ENCODE data around the gene AHDC1. TPM values are rescaled to one million over a fixed set of nuclear protein-coding genes. Genes with fewer than 3 reads are reported as not detected.

AHDC1 gene
- 40.1 TPM for total RNA-seq
- long read RNA-seq, partial matches to known transcripts = 29 of 30 reads
- long read RNA-seq, other reads (novel, unspliced or antisense) = 1 of 30 reads

GRCh38 chr1:27603681-27604578 is at the start of gene AHDC1:
TSS of gene AHDC1 (minus strand) at chr1:27604144. CDS start at chr1:27552115, 52,029 bp downstream.
- intact Hi-C loops (cut with micrococcal nuclease) = no loop called here
- peak within 1 kb of the TSS; percentile 99 for H3K4me3 ChIP-seq
- peak within 1 kb of the TSS; percentile 98 for H3K27ac ChIP-seq (replicated peaks)
- TF ChIP-seq, protein P1, sequence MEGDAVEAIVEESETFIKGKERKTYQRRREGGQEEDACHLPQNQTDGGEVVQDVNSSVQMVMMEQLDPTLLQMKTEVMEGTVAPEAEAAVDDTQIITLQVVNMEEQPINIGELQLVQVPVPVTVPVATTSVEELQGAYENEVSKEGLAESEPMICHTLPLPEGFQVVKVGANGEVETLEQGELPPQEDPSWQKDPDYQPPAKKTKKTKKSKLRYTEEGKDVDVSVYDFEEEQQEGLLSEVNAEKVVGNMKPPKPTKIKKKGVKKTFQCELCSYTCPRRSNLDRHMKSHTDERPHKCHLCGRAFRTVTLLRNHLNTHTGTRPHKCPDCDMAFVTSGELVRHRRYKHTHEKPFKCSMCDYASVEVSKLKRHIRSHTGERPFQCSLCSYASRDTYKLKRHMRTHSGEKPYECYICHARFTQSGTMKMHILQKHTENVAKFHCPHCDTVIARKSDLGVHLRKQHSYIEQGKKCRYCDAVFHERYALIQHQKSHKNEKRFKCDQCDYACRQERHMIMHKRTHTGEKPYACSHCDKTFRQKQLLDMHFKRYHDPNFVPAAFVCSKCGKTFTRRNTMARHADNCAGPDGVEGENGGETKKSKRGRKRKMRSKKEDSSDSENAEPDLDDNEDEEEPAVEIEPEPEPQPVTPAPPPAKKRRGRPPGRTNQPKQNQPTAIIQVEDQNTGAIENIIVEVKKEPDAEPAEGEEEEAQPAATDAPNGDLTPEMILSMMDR (IDR thresholded peaks at IDR 0.05; ENCODE audit: borderline replicate concordance) = peak; percentile 18
- H3K36me3 ChIP-seq = no peaks in the 10 kb centered on the region
- H3K9me3 ChIP-seq (replicated peaks) = no peaks in the 10 kb centered on the region
- H3K27me3 ChIP-seq (ENCODE audit: low read depth) = no peaks in the 10 kb centered on the region
- peak; percentile 93 for DNase-seq
- H3K4me1 ChIP-seq = peaks cover 75% of the 10 kb centered on the region

DNA sequence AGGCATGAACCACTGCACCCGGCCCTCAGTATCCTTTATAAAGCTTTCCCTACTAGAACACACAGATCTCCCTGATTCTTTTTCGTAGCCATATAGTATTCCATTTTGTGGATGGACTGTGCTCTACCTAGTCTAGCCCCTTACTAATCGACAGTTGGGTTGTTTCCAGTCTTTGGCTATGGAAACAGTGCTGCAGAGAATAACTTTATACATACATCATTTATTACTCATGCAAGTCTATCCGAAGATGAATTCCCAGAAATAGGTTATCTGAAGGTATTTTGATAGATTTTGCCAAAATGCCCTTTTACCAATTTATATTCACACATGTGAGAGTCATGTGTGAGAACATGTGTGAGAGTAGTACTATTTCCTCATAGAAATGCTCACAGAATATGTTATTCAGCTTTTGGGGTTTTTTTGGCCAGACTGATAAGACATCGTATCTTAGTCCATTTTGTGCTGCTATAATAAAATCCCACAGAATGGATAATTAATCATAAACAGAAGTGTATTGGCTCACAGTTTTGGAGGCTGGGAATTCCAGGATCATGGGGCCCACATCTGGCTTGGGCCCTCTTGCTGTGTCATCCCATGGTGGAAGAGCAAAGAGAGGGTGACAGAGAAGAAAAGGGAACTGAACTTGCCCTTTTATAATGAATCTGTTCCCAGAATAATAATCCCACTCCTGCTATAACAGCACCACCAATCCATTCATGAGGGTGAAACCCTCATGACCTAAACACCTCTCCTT is 48.3 kb upstream of the AHDC1 start:
- no peak for DNase-seq
- no peaks in the 10 kb centered on the region for H3K27me3 ChIP-seq (ENCODE audit: low read depth)
- peak overlapping the region; percentile 84 for H3K27ac ChIP-seq (replicated peaks)
- no peaks in the 10 kb centered on the region for H3K36me3 ChIP-seq
- H3K4me3 ChIP-seq = no peak overlapping the region
- TF ChIP-seq, protein P1 (IDR thresholded peaks at IDR 0.05; ENCODE audit: borderline replicate concordance) = no peak
- H3K4me1 ChIP-seq = peaks cover 69% of the 10 kb centered on the region
- intact Hi-C loops (cut with micrococcal nuclease) = no loop called here
- no peaks in the 10 kb centered on the region for H3K9me3 ChIP-seq (replicated peaks)

- Histone ChIP-seq H3K27ac (replicated peaks) (peak overlapping the region; percentile 74), H3K4me3 (no peak overlapping the region), H3K36me3 (no peaks in the 10 kb centered on the region), H3K4me1 (peaks cover 69% of the 10 kb centered on the region), H3K9me3 (replicated peaks) (no peaks in the 10 kb centered on the region), H3K27me3 (ENCODE audit: low read depth) (no peaks in the 10 kb centered on the region)
- TF ChIP-seq, protein P1 (IDR thresholded peaks at IDR 0.05; ENCODE audit: borderline replicate concordance) = no peak
- DNase-seq = no peak
- intact Hi-C loops (cut with micrococcal nuclease) = no loop called here
These were observed 46.7 kb upstream of the AHDC1 start for GRCh38 chr1:27650539-27651175.

DNA sequence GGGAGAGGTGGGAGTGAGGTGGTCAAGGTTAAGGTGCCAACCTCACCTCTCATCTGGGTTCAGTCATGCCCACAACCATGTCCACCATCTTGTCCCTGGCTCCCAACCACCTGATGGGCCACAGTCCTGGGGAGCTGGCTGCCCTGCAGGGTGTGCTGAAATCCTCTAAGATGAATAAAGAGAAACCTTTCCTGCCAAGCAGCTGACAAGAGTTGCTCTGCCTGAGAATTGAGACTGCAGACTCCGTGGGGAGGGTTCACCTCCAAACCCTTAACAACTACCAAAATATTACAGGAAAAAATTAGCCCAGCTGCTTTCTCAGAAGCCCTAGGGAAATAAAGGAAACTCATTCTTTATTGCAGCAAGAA is 46.2 kb upstream of the AHDC1 start:
- Histone ChIP-seq H3K36me3 (no peaks in the 10 kb centered on the region), H3K27me3 (ENCODE audit: low read depth) (no peaks in the 10 kb centered on the region), H3K4me1 (peaks cover 64% of the 10 kb centered on the region), H3K9me3 (replicated peaks) (no peaks in the 10 kb centered on the region), H3K4me3 (no peak overlapping the region), H3K27ac (replicated peaks) (peak overlapping the region; percentile 74)
- intact Hi-C loops (cut with micrococcal nuclease) = no loop called here
- TF ChIP-seq, protein P1 (IDR thresholded peaks at IDR 0.05; ENCODE audit: borderline replicate concordance) = no peak
- DNase-seq = no peak

GRCh38 chr1:27649306-27649635 is 45.3 kb upstream of the AHDC1 start:
- no peak for DNase-seq
- H3K36me3 ChIP-seq = no peaks in the 10 kb centered on the region
- TF ChIP-seq, protein P1 (IDR thresholded peaks at IDR 0.05; ENCODE audit: borderline replicate concordance) = no peak
- H3K27ac ChIP-seq (replicated peaks) = peak overlapping the region; percentile 73
- no peak overlapping the region for H3K4me3 ChIP-seq
- no peaks in the 10 kb centered on the region for H3K27me3 ChIP-seq (ENCODE audit: low read depth)
- H3K9me3 ChIP-seq (replicated peaks) = no peaks in the 10 kb centered on the region
- intact Hi-C loops (cut with micrococcal nuclease) = no loop called here
- peaks cover 58% of the 10 kb centered on the region for H3K4me1 ChIP-seq

Data from left ventricle myocardium inferior (tissue), 1 donor.